Neural cell (in vitro differentiated cells): ENCODE results near the gene CCDC17. TPM values are rescaled to one million over a fixed set of nuclear protein-coding genes. Genes with fewer than 3 reads are reported as not detected.

ENCODE experiments used
- H2AFZ ChIP-seq: fragments of 200-600, 300-800 bp; sonication (generic), shearing (Covaris generic); 2 replicates; pipeline ENCODE4 v1.6.0; 2014; ENCODE audit warnings: low read depth, mild to moderate bottlenecking, antibody characterized with exemption, low read length, moderate library complexity
- H3F3A ChIP-seq: fragments of 200-600 bp; shearing (Covaris generic); 2 replicates; pipeline ENCODE4 v1.6.1; 2016; ENCODE audit warnings: mild to moderate bottlenecking, moderate library complexity, mixed read lengths, antibody characterized with exemption, low read length; ENCODE audit not compliant: insufficient read depth, poor library complexity, severe bottlenecking
- H3K27ac ChIP-seq: fragments of 200-600, 300-800 bp; sonication (generic), shearing (Covaris generic); 2 replicates; pipeline ENCODE4 v1.5.1; 2014; ENCODE audit warnings: mild to moderate bottlenecking, low read length, moderate library complexity
- H3K27me3 ChIP-seq: fragments of 300-800, 200-600 bp; sonication (generic), shearing (Covaris generic); 2 replicates; pipeline ENCODE4 v1.6.0; 2014; ENCODE audit warnings: mild to moderate bottlenecking, low read depth, low read length, moderate library complexity; ENCODE audit not compliant: insufficient read depth
- H3K36me3 ChIP-seq: fragments of 300-800, 200-600 bp; sonication (generic), shearing (Covaris generic); 2 replicates; pipeline ENCODE4 v1.5.1; 2014; ENCODE audit warnings: mild to moderate bottlenecking, antibody characterized with exemption, low read length, moderate library complexity; ENCODE audit not compliant: insufficient read depth
- H3K4me2 ChIP-seq: fragments of 300-800, 200-600 bp; sonication (generic), shearing (Covaris generic); 2 replicates; pipeline ENCODE4 v1.6.0; 2014; ENCODE audit warnings: mild to moderate bottlenecking, low read length
- H3K4me3 ChIP-seq: fragments of 300-800, 200-600 bp; sonication (generic), shearing (Covaris generic); 2 replicates; pipeline ENCODE4 v1.5.1; 2014; ENCODE audit warnings: mild to moderate bottlenecking, low read length, moderate library complexity
- H3K79me2 ChIP-seq: fragments of 200-600 bp; shearing (Covaris generic); replicated peaks from 2 replicates; pipeline ENCODE4 v1.6.0; 2014; ENCODE audit warnings: mild to moderate bottlenecking, low read length, moderate library complexity; ENCODE audit not compliant: insufficient read depth
- H3K9ac ChIP-seq: fragments of 300-800, 200-600 bp; sonication (generic), shearing (Covaris generic); 2 replicates; pipeline ENCODE4 v1.6.1; 2016; ENCODE audit warnings: mild to moderate bottlenecking, low read length, mixed read lengths
- H3K9me2 ChIP-seq: fragments of 200-600 bp; shearing (Covaris generic); 2 replicates; pipeline ENCODE4 v1.6.1; 2016; ENCODE audit warnings: mild to moderate bottlenecking, low read length, mixed read lengths; ENCODE audit not compliant: insufficient read depth
- H3K9me3 ChIP-seq: fragments of 200-600, 300-800 bp; sonication (generic), shearing (Covaris generic); 2 replicates; pipeline ENCODE4 v1.6.1; 2016; ENCODE audit warnings: mild to moderate bottlenecking, mixed run types, low read length, moderate library complexity, mixed read lengths
- H4K20me1 ChIP-seq: fragments of 200-600 bp; shearing (Covaris generic); 2 replicates; pipeline ENCODE4 v1.6.1; 2016; ENCODE audit warnings: mild to moderate bottlenecking, mixed run types; ENCODE audit not compliant: insufficient read depth
- EP300 ChIP-seq: fragments of 450-650 bp; conservative IDR thresholded peaks from 2 replicates; pipeline ENCODE4 v1.6.1; 2014; ENCODE audit warnings: antibody characterized with exemption, mild to moderate bottlenecking, moderate library complexity; ENCODE audit not compliant: poor library complexity, severe bottlenecking
- EZH2 ChIP-seq: fragments of 200-600, 300-800 bp; shearing (Covaris generic), sonication (generic); IDR thresholded peaks from 2 replicates; pipeline ENCODE4 v1.6.1; 2014; ENCODE audit warnings: antibody characterized with exemption, low read length, borderline replicate concordance, mild to moderate bottlenecking; ENCODE audit not compliant: insufficient read depth, poor library complexity, severe bottlenecking
- MXI1 ChIP-seq: fragments of 450-650 bp; conservative IDR thresholded peaks from 2 replicates; pipeline ENCODE4 v1.6.1; 2014; ENCODE audit warnings: antibody characterized with exemption, mild to moderate bottlenecking; ENCODE audit not compliant: poor library complexity, severe bottlenecking
- POLR2AphosphoS5 ChIP-seq: IDR thresholded peaks from 2 replicates; pipeline ENCODE4 v1.6.1; 2012
- SMC3 ChIP-seq: fragments of 450-650 bp; conservative IDR thresholded peaks from 2 replicates; pipeline ENCODE4 v1.6.1; 2014; ENCODE audit warnings: antibody characterized with exemption, mild to moderate bottlenecking, moderate library complexity; ENCODE audit not compliant: poor library complexity
- TAF1 ChIP-seq: IDR thresholded peaks from 2 replicates; pipeline ENCODE4 v1.6.1; 2012; ENCODE audit warnings: low read depth
- polyA plus RNA-seq: library from polyadenylated mRNA; depleted of rRNA; stranded (reverse); fragments of >200 nt; gene quantifications from 2 replicates; pipeline ENCODE4 v1.2.3, GENCODE V29; 2014
- TF ChIP-seq, protein P1 (sequence below): fragments of 450-650 bp; IDR thresholded peaks from 2 replicates; pipeline ENCODE4 v1.5.1; 2014; ENCODE audit warnings: antibody characterized with exemption, mild to moderate bottlenecking, moderate library complexity; ENCODE audit not compliant: poor library complexity, severe bottlenecking
- TF ChIP-seq, protein P2 (sequence below): IDR thresholded peaks from 2 replicates; pipeline ENCODE4 v1.6.1; 2012; ENCODE audit warnings: borderline replicate concordance

The CCDC17 gene
- polyA plus RNA-seq, 1 donor from 2014 or later: 1.1 TPM

DNA sequence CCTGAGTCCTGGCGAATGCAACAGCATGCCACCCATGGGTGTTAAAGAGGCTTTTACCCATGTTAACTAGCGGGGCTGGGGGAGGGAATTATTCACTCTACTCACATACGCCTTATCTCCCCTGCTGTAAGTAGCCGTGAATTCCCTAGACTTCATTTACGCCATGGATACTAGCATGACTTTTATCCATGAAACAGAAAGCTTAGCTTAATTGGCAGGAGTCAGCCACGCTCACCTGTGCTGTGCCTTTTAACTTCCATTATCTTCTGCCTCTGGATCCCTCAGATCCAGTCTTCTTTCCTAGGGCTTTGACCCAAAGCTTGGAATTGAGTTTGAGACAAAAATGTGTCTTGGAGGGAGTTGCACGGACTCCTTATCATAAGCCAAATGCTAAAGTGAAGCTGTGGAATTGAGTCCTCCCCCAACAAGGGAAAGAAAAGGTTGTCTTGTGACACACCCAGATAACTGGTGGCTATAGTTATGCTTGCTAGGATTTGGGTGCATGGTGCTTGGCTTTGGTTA is 49.7 kb downstream of the CCDC17 start:
- H3K36me3 ChIP-seq: no peaks in the 10 kb centered on the region
- no peaks in the 10 kb centered on the region for H3K9me2 ChIP-seq
- no peaks in the 10 kb centered on the region for H4K20me1 ChIP-seq
- H3K79me2 ChIP-seq: no peaks in the 10 kb centered on the region
- TF ChIP-seq EZH2 (no peak), POLR2AphosphoS5 (no peak), TAF1 (no peak), SMC3 (no peak), MXI1 (no peak), EP300 (no peak)
- TF ChIP-seq, protein P1, sequence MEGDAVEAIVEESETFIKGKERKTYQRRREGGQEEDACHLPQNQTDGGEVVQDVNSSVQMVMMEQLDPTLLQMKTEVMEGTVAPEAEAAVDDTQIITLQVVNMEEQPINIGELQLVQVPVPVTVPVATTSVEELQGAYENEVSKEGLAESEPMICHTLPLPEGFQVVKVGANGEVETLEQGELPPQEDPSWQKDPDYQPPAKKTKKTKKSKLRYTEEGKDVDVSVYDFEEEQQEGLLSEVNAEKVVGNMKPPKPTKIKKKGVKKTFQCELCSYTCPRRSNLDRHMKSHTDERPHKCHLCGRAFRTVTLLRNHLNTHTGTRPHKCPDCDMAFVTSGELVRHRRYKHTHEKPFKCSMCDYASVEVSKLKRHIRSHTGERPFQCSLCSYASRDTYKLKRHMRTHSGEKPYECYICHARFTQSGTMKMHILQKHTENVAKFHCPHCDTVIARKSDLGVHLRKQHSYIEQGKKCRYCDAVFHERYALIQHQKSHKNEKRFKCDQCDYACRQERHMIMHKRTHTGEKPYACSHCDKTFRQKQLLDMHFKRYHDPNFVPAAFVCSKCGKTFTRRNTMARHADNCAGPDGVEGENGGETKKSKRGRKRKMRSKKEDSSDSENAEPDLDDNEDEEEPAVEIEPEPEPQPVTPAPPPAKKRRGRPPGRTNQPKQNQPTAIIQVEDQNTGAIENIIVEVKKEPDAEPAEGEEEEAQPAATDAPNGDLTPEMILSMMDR: no peak
- H3K9ac ChIP-seq: no peak overlapping the region
- H3K4me3 ChIP-seq: no peak overlapping the region
- H3K4me2 ChIP-seq: no peak overlapping the region
- H3K27ac ChIP-seq: no peak overlapping the region
- H2AFZ ChIP-seq: no peak overlapping the region
- H3K27me3 ChIP-seq: no peaks in the 10 kb centered on the region
- H3K9me3 ChIP-seq: no peaks in the 10 kb centered on the region
- no peaks in the 10 kb centered on the region for H3F3A ChIP-seq

DNA sequence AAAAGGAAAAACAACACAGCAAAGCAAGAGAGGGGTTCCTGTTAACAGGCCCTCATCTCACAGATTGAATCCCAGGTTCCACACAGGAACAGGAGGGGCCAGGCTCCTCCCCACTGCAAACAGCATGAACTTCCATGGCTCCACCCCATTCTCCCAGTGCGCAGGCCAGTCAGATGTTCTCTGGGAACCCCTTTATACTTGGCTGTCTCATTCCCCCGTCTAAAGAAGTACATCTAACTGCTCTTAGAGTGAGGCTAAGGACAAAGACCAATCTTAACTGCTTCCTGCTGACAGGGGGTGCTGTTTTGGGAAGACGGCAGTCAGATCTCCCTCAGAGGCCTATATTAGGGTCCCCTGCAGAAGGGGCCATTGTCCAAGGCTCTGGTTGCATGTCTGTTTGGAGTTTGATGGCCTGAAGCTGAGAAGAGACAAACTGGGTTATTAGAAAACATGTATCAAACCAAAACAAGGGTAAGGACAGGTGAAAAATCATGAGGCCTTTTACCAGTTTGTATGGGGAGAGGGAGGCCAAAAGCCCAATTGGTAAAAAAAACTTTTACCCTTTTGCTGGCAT is 50.5 kb downstream of the CCDC17 start:
- H3K9me2 ChIP-seq: no peaks in the 10 kb centered on the region
- H3F3A ChIP-seq: no peaks in the 10 kb centered on the region
- H3K9me3 ChIP-seq: no peaks in the 10 kb centered on the region
- H3K9ac ChIP-seq: no peak overlapping the region
- H3K79me2 ChIP-seq: no peaks in the 10 kb centered on the region
- H3K4me2 ChIP-seq: no peak overlapping the region
- no peak overlapping the region for H3K27ac ChIP-seq
- no peak overlapping the region for H2AFZ ChIP-seq
- H3K27me3 ChIP-seq: no peaks in the 10 kb centered on the region
- no peak for TF ChIP-seq MXI1
- TF ChIP-seq EP300: no peak
- TF ChIP-seq EZH2: no peak
- TF ChIP-seq SMC3: no peak
- TF ChIP-seq POLR2AphosphoS5: no peak
- TF ChIP-seq, protein P1: no peak
- TF ChIP-seq, protein P2, sequence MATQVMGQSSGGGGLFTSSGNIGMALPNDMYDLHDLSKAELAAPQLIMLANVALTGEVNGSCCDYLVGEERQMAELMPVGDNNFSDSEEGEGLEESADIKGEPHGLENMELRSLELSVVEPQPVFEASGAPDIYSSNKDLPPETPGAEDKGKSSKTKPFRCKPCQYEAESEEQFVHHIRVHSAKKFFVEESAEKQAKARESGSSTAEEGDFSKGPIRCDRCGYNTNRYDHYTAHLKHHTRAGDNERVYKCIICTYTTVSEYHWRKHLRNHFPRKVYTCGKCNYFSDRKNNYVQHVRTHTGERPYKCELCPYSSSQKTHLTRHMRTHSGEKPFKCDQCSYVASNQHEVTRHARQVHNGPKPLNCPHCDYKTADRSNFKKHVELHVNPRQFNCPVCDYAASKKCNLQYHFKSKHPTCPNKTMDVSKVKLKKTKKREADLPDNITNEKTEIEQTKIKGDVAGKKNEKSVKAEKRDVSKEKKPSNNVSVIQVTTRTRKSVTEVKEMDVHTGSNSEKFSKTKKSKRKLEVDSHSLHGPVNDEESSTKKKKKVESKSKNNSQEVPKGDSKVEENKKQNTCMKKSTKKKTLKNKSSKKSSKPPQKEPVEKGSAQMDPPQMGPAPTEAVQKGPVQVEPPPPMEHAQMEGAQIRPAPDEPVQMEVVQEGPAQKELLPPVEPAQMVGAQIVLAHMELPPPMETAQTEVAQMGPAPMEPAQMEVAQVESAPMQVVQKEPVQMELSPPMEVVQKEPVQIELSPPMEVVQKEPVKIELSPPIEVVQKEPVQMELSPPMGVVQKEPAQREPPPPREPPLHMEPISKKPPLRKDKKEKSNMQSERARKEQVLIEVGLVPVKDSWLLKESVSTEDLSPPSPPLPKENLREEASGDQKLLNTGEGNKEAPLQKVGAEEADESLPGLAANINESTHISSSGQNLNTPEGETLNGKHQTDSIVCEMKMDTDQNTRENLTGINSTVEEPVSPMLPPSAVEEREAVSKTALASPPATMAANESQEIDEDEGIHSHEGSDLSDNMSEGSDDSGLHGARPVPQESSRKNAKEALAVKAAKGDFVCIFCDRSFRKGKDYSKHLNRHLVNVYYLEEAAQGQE: no peak
- no peaks in the 10 kb centered on the region for H4K20me1 ChIP-seq
- H3K36me3 ChIP-seq: no peaks in the 10 kb centered on the region
- H3K4me3 ChIP-seq: no peak overlapping the region
